H9 (cell line): ENCODE results near the gene TBPL1. TPM values are rescaled to one million over a fixed set of nuclear protein-coding genes. Genes with fewer than 3 reads are reported as not detected.

Experiments used
- DNase-seq: peaks from one replicate; pipeline ENCODE4 v3.0.0-alpha.2; 2017
- H2AFZ ChIP-seq: one replicate; pipeline ENCODE4 v1.6.1; 2013; ENCODE audit warnings: mild to moderate bottlenecking, low read length, control low read depth, moderate library complexity
- H2AK5ac ChIP-seq: 2 replicates; pipeline ENCODE4 v1.6.1; 2013; ENCODE audit warnings: low read length, control low read depth, mixed read lengths; ENCODE audit not compliant: insufficient read length
- H2BK120ac ChIP-seq: one replicate; pipeline ENCODE4 v1.6.1; 2013; ENCODE audit warnings: low read depth, mild to moderate bottlenecking, low read length, control low read depth, inconsistent platforms; ENCODE audit not compliant: poor library complexity, severe bottlenecking
- H2BK12ac ChIP-seq: 2 replicates; pipeline ENCODE4 v1.6.1; 2013; ENCODE audit warnings: low read length, control low read depth, mixed read lengths, low read depth; ENCODE audit not compliant: insufficient read length
- H2BK15ac ChIP-seq: 2 replicates; pipeline ENCODE4 v1.6.1; 2013; ENCODE audit warnings: low read depth, low read length, control low read depth
- H2BK20ac ChIP-seq: one replicate; pipeline ENCODE4 v1.6.1; 2013; ENCODE audit warnings: low read depth, mild to moderate bottlenecking, low read length, control low read depth, inconsistent platforms; ENCODE audit not compliant: poor library complexity, severe bottlenecking
- H2BK5ac ChIP-seq: 2 replicates; pipeline ENCODE4 v1.6.1; 2013; ENCODE audit warnings: low read length, control low read depth, mixed read lengths; ENCODE audit not compliant: insufficient read length
- H3K14ac ChIP-seq: 2 replicates; pipeline ENCODE4 v1.6.1; 2013; ENCODE audit warnings: low read length, control low read depth; ENCODE audit not compliant: insufficient read depth
- H3K18ac ChIP-seq: 2 replicates; pipeline ENCODE4 v1.6.1; 2013; ENCODE audit warnings: low read depth, mild to moderate bottlenecking, mixed read lengths, low read length, control low read depth; ENCODE audit not compliant: insufficient read length
- H3K23ac ChIP-seq: 2 replicates; pipeline ENCODE4 v1.6.1; 2013; ENCODE audit warnings: low read length, control low read depth, mixed read lengths, low read depth; ENCODE audit not compliant: insufficient read length
- H3K23me2 ChIP-seq: 2 replicates; pipeline ENCODE4 v1.6.1; 2013; ENCODE audit warnings: low read depth, mild to moderate bottlenecking, mixed read lengths, low read length, control low read depth; ENCODE audit not compliant: insufficient read length, poor library complexity, severe bottlenecking
- H3K27ac ChIP-seq: 2 replicates; pipeline ENCODE4 v1.5.1; 2013; ENCODE audit warnings: low read length, control low read depth, mixed read lengths, low read depth; ENCODE audit not compliant: insufficient read length
- H3K27me3 ChIP-seq: 2 replicates; pipeline ENCODE4 v1.6.1; 2013; ENCODE audit warnings: low read length, control low read depth, inconsistent platforms; ENCODE audit not compliant: insufficient read depth
- H3K4ac ChIP-seq: 2 replicates; pipeline ENCODE4 v1.6.1; 2013; ENCODE audit warnings: low read depth, mild to moderate bottlenecking, control low read depth, inconsistent platforms, low read length, moderate library complexity
- H3K4me1 ChIP-seq: 2 replicates; pipeline ENCODE4 v1.6.1; 2013; ENCODE audit warnings: low read length, control low read depth, inconsistent platforms; ENCODE audit not compliant: insufficient read depth
- H3K4me2 ChIP-seq: 2 replicates; pipeline ENCODE4 v1.6.1; 2013; ENCODE audit warnings: low read length, control low read depth, mixed read lengths; ENCODE audit not compliant: insufficient read length, insufficient read depth
- H3K56ac ChIP-seq: 2 replicates; pipeline ENCODE4 v1.6.1; 2013; ENCODE audit warnings: low read depth, mild to moderate bottlenecking, mixed read lengths, low read length, control low read depth; ENCODE audit not compliant: insufficient read length
- H3K79me1 ChIP-seq: 2 replicates; pipeline ENCODE4 v1.6.1; 2013; ENCODE audit warnings: low read depth, mild to moderate bottlenecking, moderate library complexity, low read length, control low read depth, inconsistent platforms; ENCODE audit not compliant: insufficient read depth, poor library complexity, severe bottlenecking
- H3K79me2 ChIP-seq: 2 replicates; pipeline ENCODE4 v1.6.1; 2013; ENCODE audit warnings: low read length, control low read depth, inconsistent platforms; ENCODE audit not compliant: insufficient read depth
- H3K9ac ChIP-seq: 2 replicates; pipeline ENCODE4 v1.6.1; 2013; ENCODE audit warnings: low read length, control low read depth, mixed read lengths; ENCODE audit not compliant: insufficient read length; ENCODE audit errors: extremely low read depth
- H3K9me3 ChIP-seq: one replicate; pipeline ENCODE4 v1.6.1; 2013; ENCODE audit warnings: low read depth, low read length, inconsistent platforms; ENCODE audit not compliant: control insufficient read depth
- H3T11ph ChIP-seq: one replicate; pipeline ENCODE4 v1.6.1; 2013; ENCODE audit warnings: mild to moderate bottlenecking, low read length, control low read depth, inconsistent platforms
- H4K20me1 ChIP-seq: one replicate; pipeline ENCODE4 v1.6.1; 2013; ENCODE audit not compliant: control insufficient read depth, insufficient read length, insufficient read depth
- H4K5ac ChIP-seq: 2 replicates; pipeline ENCODE4 v1.6.1; 2013; ENCODE audit warnings: low read depth, mild to moderate bottlenecking, mixed read lengths, low read length, control low read depth; ENCODE audit not compliant: insufficient read length
- H4K8ac ChIP-seq: replicated peaks from 2 replicates; pipeline ENCODE4 v1.6.1; 2013; ENCODE audit warnings: low read length, control low read depth, mixed read lengths, low read depth; ENCODE audit not compliant: insufficient read length
- H4K91ac ChIP-seq: 2 replicates; pipeline ENCODE4 v1.6.1; 2013; ENCODE audit warnings: low read depth, mild to moderate bottlenecking, moderate library complexity, mixed read lengths, low read length, control low read depth; ENCODE audit not compliant: insufficient read length
- H3K27ac Mint-ChIP-seq, 3 experiments: 2 replicates in 2 of 3; 3 replicates in 1 of 3; pipeline ENCODE4 v1.8.0; 2020 to 2021; ENCODE audit warnings: mixed read lengths in 3 of 3, mild to moderate bottlenecking in 1 of 3, moderate library complexity in 1 of 3
- H3K27me3 Mint-ChIP-seq: 2 replicates; pipeline ENCODE4 v1.8.0; 2021; ENCODE audit warnings: low read depth, mild to moderate bottlenecking, moderate library complexity, mixed read lengths
- H3K36me3 Mint-ChIP-seq, 3 experiments: 2 replicates in 2 of 3; 3 replicates in 1 of 3; pipeline ENCODE4 v1.8.0; 2020 to 2021; ENCODE audit warnings: low read depth in 3 of 3, mixed read lengths in 3 of 3; ENCODE audit not compliant: insufficient read depth in 1 of 3
- H3K4me1 Mint-ChIP-seq, 2 experiments: 2 replicates each; pipeline ENCODE4 v1.8.0; 2020; ENCODE audit warnings: mixed read lengths in 2 of 2
- H3K4me3 Mint-ChIP-seq, 2 experiments: 2 replicates in 1 of 2; 3 replicates in 1 of 2; pipeline ENCODE4 v1.8.0; 2020 to 2021; ENCODE audit warnings: mild to moderate bottlenecking in 2 of 2, mixed read lengths in 2 of 2, moderate library complexity in 1 of 2
- H3K9me3 Mint-ChIP-seq, 2 experiments: 2 replicates in 1 of 2; 3 replicates in 1 of 2; pipeline ENCODE4 v1.8.0; 2020; ENCODE audit warnings: mild to moderate bottlenecking in 2 of 2, mixed read lengths in 2 of 2, moderate library complexity in 1 of 2
- CTCF ChIP-seq: fragments of 200-600 bp; sonication (generic); conservative IDR thresholded peaks from 3 replicates; pipeline ENCODE4 v1.8.0; 2021; ENCODE audit warnings: antibody characterized with exemption, mild to moderate bottlenecking
- WGBS: extraction: QIAGEN DNeasy Blood & Tissue Kit; methylation state at CpG from one replicate; pipeline ENCODE4 v1.1.7; 2013; ENCODE audit warnings: missing lambda C conversion rate, low lambda C conversion rate, mixed read lengths; ENCODE audit not compliant: insufficient read length; ENCODE audit errors: extremely low coverage; 5-methylcytosine and 5-hydroxymethylcytosine counted together
- total RNA-seq: library from RNA; stranded (reverse); gene quantifications from 2 replicates; pipeline ENCODE4 v1.2.1, GENCODE V29; 2021

TBPL1 gene
- total RNA-seq, 1 experiment from 2014 or later: 49.7 TPM

- Mint-ChIP-seq H3K4me3 (no peak overlapping the region), H3K9me3 (no peaks in the 10 kb centered on the region), H3K27me3 (no peaks in the 10 kb centered on the region), H3K36me3 (peaks cover 2 to 16% (median 8%) of the 10 kb centered on the region in 3 experiments; a peak in 6 of 7 replicates), H3K4me1 (peaks cover 14 to 18% of the 10 kb centered on the region in 2 experiments; a peak in 3 of 4 replicates), H3K27ac (no peak overlapping the region)
- no CpG with 5 or more reads among the region's 1 CpG for WGBS
- Histone ChIP-seq H2AK5ac (no peak overlapping the region), H4K5ac (no peak overlapping the region), H3K18ac (no peak overlapping the region), H3K27ac (no peak overlapping the region), H3K9me3 (no peaks in the 10 kb centered on the region), H4K91ac (no peak overlapping the region), H3K23ac (no peak overlapping the region), H2BK120ac (no peak overlapping the region), H4K8ac (no peak overlapping the region), H2BK15ac (no peak overlapping the region), H3K79me1 (no peaks in the 10 kb centered on the region), H2BK20ac (no peak overlapping the region), H3K4me1 (peaks cover 7% of the 10 kb centered on the region), H3T11ph (no peak overlapping the region), H2AFZ (no peak overlapping the region), H3K23me2 (no peaks in the 10 kb centered on the region), H3K79me2 (no peaks in the 10 kb centered on the region), H3K4me2 (no peak overlapping the region), H3K9ac (no peak overlapping the region), H2BK12ac (no peak overlapping the region), H3K14ac (no peak overlapping the region), H3K27me3 (no peaks in the 10 kb centered on the region), H2BK5ac (no peak overlapping the region), H4K20me1 (no peaks in the 10 kb centered on the region), H3K4ac (no peak overlapping the region), H3K56ac (no peak overlapping the region)
- no peak for DNase-seq
- no peak for TF ChIP-seq CTCF
Observed at GRCh38 chr6:133990321-133990720, 37.3 kb downstream of the TBPL1 start.
